Smooth muscle cell (in vitro differentiated cells): ENCODE data around the gene CHAC1. TPM values are rescaled to one million over a fixed set of nuclear protein-coding genes. Genes with fewer than 3 reads are reported as not detected.

Source experiments
- DNase-seq: peaks from one replicate; lab custom pipeline; 2025; ENCODE audit not compliant: unreplicated experiment; lab: John Stamatoyannopoulos, UW
- H2AFZ ChIP-seq: fragments of 200-600 bp; sonication (generic); 2 replicates; pipeline ENCODE4 v1.6.0; 2016; ENCODE audit warnings: antibody characterized with exemption, low read depth, mild to moderate bottlenecking
- H3F3A ChIP-seq: fragments of 200-600 bp; sonication (generic); 2 replicates; pipeline ENCODE4 v1.6.0; 2017; ENCODE audit warnings: antibody characterized with exemption, low read depth
- H3K27ac ChIP-seq: fragments of 200-600 bp; sonication (generic); 2 replicates; pipeline ENCODE4 v1.5.1; 2016; ENCODE audit warnings: low read depth, mild to moderate bottlenecking
- H3K27me3 ChIP-seq: fragments of 200-600 bp; sonication (generic); 2 replicates; pipeline ENCODE4 v1.6.1; 2016; ENCODE audit warnings: low read depth, mild to moderate bottlenecking
- H3K36me3 ChIP-seq: fragments of 200-600 bp; sonication (generic); 2 replicates; pipeline ENCODE4 v1.5.1; 2016; ENCODE audit warnings: low read depth
- H3K4me1 ChIP-seq: fragments of 200-600 bp; sonication (generic); 2 replicates; pipeline ENCODE4 v1.5.1; 2016; ENCODE audit warnings: low read depth
- H3K4me2 ChIP-seq: fragments of 200-600 bp; sonication (generic); 2 replicates; pipeline ENCODE4 v1.6.0; 2016; ENCODE audit warnings: mild to moderate bottlenecking
- H3K4me3 ChIP-seq: fragments of 200-600 bp; sonication (generic); 2 replicates; pipeline ENCODE4 v1.5.1; 2016; ENCODE audit warnings: mild to moderate bottlenecking
- H3K79me2 ChIP-seq: fragments of 200-600 bp; sonication (generic); 2 replicates; pipeline ENCODE4 v1.6.0; 2016; ENCODE audit warnings: low read depth, mild to moderate bottlenecking
- H3K9ac ChIP-seq: fragments of 200-600 bp; sonication (generic); 2 replicates; pipeline ENCODE4 v1.6.0; 2016; ENCODE audit warnings: low read depth
- H3K9me3 ChIP-seq: fragments of 200-600 bp; sonication (generic); replicated peaks from 2 replicates; pipeline ENCODE4 v1.5.1; 2016; ENCODE audit warnings: low read depth
- H4K20me1 ChIP-seq: fragments of 200-600 bp; sonication (generic); 2 replicates; pipeline ENCODE4 v1.6.0; 2016; ENCODE audit warnings: low read depth
- WGBS: methylation state at CpG from one replicate; pipeline ENCODE4 v1.1.7; 2016; ENCODE audit warnings: low lambda C conversion rate; 5-methylcytosine and 5-hydroxymethylcytosine counted together
- polyA plus RNA-seq: library from polyadenylated mRNA; unstranded; fragments of >200 nt; fragmentation: Nextera tagmentation; extraction: Ambion mirVana; gene quantifications from 2 replicates; pipeline ENCODE4 v1.2.1, GENCODE V29; 2016
- total RNA-seq: library from RNA; depleted of rRNA; stranded (reverse); fragments of >200 nt; gene quantifications from 2 replicates; pipeline ENCODE4 v1.2.3, GENCODE V29; 2014
- TF ChIP-seq, protein P1 (sequence below): fragments of 200-600 bp; sonication (generic); IDR thresholded peaks from 2 replicates; pipeline ENCODE4 v1.5.1; 2017; ENCODE audit warnings: borderline replicate concordance, mild to moderate bottlenecking, antibody characterized with exemption; ENCODE audit not compliant: insufficient read depth, poor library complexity, severe bottlenecking

CHAC1 gene
- total and polyA plus RNA-seq, 2 experiments from 2014 or later, result 29.6 to 31.5 TPM

DNA sequence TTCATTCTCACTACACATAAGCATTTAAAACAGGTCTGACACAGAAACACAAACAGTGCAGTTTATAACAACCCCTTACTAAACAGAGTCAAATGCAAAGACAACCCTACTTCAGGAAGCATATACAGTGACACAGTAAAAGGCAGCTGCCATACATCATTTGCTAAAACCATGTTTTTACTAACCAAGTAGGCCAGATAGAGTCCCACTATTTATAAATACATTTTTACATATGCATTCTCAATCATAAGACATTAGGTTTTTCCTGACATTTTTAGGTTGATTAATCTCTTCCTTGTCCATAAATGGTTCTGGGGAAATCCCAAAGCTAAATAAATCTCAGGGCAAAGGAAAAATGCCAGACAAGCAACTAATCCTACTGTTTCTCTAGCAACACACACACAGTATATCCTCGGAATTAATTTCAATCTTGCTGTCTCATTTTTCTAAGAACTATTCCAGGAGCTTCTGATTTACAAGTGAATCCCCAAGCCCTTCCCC lies 39.0 kb downstream of the CHAC1 start:
- DNase-seq, result no peak
- H3K36me3 ChIP-seq, result peaks cover 9% of the 10 kb centered on the region

DNA sequence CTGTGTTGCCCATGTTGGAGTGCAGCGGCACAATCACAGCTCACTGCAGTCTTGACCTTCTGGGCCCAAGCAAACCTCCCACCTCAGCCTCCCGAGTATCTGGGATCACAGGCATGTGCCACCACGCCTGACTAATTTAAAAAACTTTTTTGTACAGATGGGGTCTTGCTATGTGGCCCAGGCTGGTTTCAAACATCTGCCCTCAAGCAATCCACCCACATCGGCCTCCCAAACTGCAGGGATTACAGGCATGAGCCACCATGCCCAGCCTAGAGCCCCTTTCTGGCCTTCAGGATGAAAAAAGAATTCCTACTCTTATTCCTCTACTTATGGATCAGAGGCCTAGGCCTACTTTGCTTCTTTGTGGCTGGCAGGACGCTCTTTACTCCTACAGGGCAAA lies 39.6 kb downstream of the CHAC1 start:
- no peaks in the 10 kb centered on the region for H3K27me3 ChIP-seq
- peaks cover 16% of the 10 kb centered on the region for H3F3A ChIP-seq
- 71% methylated on average over 5 of the region's 5 CpGs for WGBS
- H3K4me3 ChIP-seq, result no peak overlapping the region
- TF ChIP-seq, protein P1, sequence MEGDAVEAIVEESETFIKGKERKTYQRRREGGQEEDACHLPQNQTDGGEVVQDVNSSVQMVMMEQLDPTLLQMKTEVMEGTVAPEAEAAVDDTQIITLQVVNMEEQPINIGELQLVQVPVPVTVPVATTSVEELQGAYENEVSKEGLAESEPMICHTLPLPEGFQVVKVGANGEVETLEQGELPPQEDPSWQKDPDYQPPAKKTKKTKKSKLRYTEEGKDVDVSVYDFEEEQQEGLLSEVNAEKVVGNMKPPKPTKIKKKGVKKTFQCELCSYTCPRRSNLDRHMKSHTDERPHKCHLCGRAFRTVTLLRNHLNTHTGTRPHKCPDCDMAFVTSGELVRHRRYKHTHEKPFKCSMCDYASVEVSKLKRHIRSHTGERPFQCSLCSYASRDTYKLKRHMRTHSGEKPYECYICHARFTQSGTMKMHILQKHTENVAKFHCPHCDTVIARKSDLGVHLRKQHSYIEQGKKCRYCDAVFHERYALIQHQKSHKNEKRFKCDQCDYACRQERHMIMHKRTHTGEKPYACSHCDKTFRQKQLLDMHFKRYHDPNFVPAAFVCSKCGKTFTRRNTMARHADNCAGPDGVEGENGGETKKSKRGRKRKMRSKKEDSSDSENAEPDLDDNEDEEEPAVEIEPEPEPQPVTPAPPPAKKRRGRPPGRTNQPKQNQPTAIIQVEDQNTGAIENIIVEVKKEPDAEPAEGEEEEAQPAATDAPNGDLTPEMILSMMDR, result no peak
- peak overlapping the region; percentile 77 for H3K27ac ChIP-seq
- H2AFZ ChIP-seq, result no peak overlapping the region
- no peaks in the 10 kb centered on the region for H3K9me3 ChIP-seq
- peak overlapping the region; percentile 62 for H3K4me2 ChIP-seq
- no peaks in the 10 kb centered on the region for H3K79me2 ChIP-seq
- H3K9ac ChIP-seq, result peak overlapping the region; percentile 31
- DNase-seq, result no peak
- peaks cover 6% of the 10 kb centered on the region for H3K4me1 ChIP-seq
- H4K20me1 ChIP-seq, result peaks cover 17% of the 10 kb centered on the region
- H3K36me3 ChIP-seq, result peaks cover 9% of the 10 kb centered on the region

More for the DNA sequence above, 39.0 kb downstream of the CHAC1 start:
- peaks cover 6% of the 10 kb centered on the region for H3K4me1 ChIP-seq
- H3K4me3 ChIP-seq, result no peak overlapping the region
- H3K9me3 ChIP-seq, result no peaks in the 10 kb centered on the region
- H3F3A ChIP-seq, result peaks cover 16% of the 10 kb centered on the region
- H3K79me2 ChIP-seq, result no peaks in the 10 kb centered on the region
- peak overlapping the region; percentile 77 for H3K27ac ChIP-seq
- H3K9ac ChIP-seq, result peak overlapping the region; percentile 31
- no peaks in the 10 kb centered on the region for H3K27me3 ChIP-seq
- TF ChIP-seq, protein P1, result no peak
- H4K20me1 ChIP-seq, result peaks cover 17% of the 10 kb centered on the region
- WGBS, result 17% methylated on average over 1 of the region's 1 CpG
- no peak overlapping the region for H2AFZ ChIP-seq
- H3K4me2 ChIP-seq, result peak overlapping the region; percentile 62

DNA sequence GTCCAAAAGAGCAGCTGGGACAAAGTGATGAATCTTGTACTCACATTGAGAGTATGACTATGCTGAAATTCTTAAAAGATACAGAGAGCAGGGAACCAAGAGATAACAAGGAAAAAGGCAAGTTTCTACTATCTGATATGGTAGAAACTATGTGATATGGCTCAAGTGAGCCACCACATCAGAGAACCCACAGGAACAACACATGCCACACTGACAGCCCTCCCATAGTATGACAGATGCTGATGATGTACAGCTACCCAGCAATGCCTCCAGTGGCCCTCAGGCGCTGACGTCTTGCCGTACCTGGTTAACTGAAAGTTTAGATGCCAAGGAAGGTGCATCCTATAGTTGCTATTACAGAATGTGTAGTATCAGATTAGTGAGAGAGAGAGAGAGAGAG lies 42.4 kb downstream of the CHAC1 start:
- Histone ChIP-seq H3K4me1 (peaks cover 6% of the 10 kb centered on the region), H3K4me3 (no peak overlapping the region), H4K20me1 (peaks cover 13% of the 10 kb centered on the region), H3K79me2 (no peaks in the 10 kb centered on the region), H3K9ac (no peak overlapping the region), H3K27me3 (no peaks in the 10 kb centered on the region), H3K9me3 (no peaks in the 10 kb centered on the region), H3K4me2 (no peak overlapping the region), H3F3A (peaks cover 16% of the 10 kb centered on the region), H3K27ac (no peak overlapping the region), H2AFZ (no peak overlapping the region), H3K36me3 (peaks cover 13% of the 10 kb centered on the region)
- TF ChIP-seq, protein P1, result no peak
- no peak for DNase-seq
- WGBS, result 81% methylated on average over 3 of the region's 3 CpGs

DNA sequence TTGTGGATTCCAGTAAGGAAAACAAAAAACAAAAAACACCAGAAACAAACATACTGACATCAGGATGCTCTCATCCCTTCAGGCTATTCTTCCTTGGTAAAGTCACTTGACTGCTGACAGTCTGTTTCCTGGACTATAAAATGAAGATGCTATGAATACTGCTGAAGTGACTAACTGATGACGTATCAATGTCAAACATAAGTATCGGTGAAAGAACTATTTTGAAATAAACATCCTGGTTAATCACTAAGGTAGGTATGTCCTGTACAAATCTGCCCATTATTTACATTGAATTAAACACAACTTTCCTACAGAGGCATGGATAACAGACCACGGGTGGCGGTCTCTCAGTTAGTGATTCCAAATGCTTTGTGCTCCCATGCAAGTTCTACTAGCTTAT lies 45.9 kb downstream of the CHAC1 start:
- peaks cover 13% of the 10 kb centered on the region for H3K36me3 ChIP-seq
- H3K79me2 ChIP-seq, result no peaks in the 10 kb centered on the region
- no peaks in the 10 kb centered on the region for H3K4me1 ChIP-seq
- no peak overlapping the region for H3K4me2 ChIP-seq
- no peak overlapping the region for H3K9ac ChIP-seq
- DNase-seq, result no peak
- WGBS, result 91% methylated on average over 4 of the region's 4 CpGs
- TF ChIP-seq, protein P1, result no peak
- no peaks in the 10 kb centered on the region for H3K27me3 ChIP-seq
- no peaks in the 10 kb centered on the region for H3F3A ChIP-seq
- H4K20me1 ChIP-seq, result no peaks in the 10 kb centered on the region
- no peaks in the 10 kb centered on the region for H3K9me3 ChIP-seq
- no peak overlapping the region for H2AFZ ChIP-seq
- no peak overlapping the region for H3K27ac ChIP-seq
- no peak overlapping the region for H3K4me3 ChIP-seq
